ENCODE data around the gene RNU7-1. TPM values are rescaled to one million over a fixed set of nuclear protein-coding genes. Genes with fewer than 3 reads are reported as not detected.

RNU7-1 gene

DNA sequence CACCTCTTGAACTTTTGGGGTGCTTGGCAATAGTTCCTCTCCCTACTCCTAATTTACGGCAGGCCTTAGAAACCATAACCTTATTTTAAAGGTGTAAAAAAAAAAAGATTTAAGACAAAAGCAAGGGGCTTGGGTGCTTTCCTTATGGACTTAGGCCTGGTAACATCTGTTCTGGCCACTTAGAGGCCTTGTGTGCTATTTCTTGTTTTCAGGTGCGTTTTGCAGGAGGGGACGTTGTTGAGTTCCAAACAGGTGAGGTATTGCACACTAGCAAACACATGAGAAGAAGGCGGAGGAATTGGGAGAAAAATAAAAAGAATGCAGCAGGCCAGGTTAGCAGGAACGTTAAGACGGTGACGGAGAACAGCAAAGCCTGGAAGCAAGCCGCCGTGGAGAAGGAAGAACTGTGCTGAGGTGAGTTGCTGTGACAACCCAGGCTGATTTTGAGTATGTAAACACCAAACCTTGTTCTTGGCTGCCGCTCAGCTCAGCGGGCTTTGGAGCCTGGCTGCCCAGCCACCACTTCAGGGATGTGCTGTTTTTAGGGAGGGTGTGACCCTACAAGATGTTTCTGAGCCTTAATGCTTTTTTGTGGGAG lies 44.4 kb downstream of the RNU7-1 start:
- no peak overlapping the region for H2AK5ac ChIP-seq (ENCODE audit: low read length)
- DNase-seq = no peak
- H3K36me3 ChIP-seq (ENCODE audit: control insufficient read depth, insufficient read depth, low read length) = peaks cover 4% of the 10 kb centered on the region
- no peak overlapping the region for H3K23ac ChIP-seq (ENCODE audit: low read length)
- H2BK120ac ChIP-seq (ENCODE audit: low read depth, low read length) = no peak overlapping the region
- H3K79me2 ChIP-seq (ENCODE audit: control insufficient read depth, insufficient read depth, low read length) = no peaks in the 10 kb centered on the region
- H2BK5ac ChIP-seq (ENCODE audit: low read length) = no peak overlapping the region
- H3K56ac ChIP-seq (ENCODE audit: low read length) = no peak overlapping the region
- H3K27ac ChIP-seq (ENCODE audit: low read depth, low read length) = peak overlapping the region; percentile 44
- no peak overlapping the region for H3K18ac ChIP-seq (ENCODE audit: low read length)
- H3K4me1 ChIP-seq (ENCODE audit: control insufficient read depth, low read depth, low read length) = no peaks in the 10 kb centered on the region
- no peak overlapping the region for H4K8ac ChIP-seq (ENCODE audit: low read depth, low read length)
- no peak overlapping the region for H3K9ac ChIP-seq (ENCODE audit: low read length)
- no peak overlapping the region for H4K5ac ChIP-seq (ENCODE audit: low read length)
- no peak overlapping the region for H2BK15ac ChIP-seq (replicated peaks; ENCODE audit: low read depth)
- no peaks in the 10 kb centered on the region for H3K27me3 ChIP-seq (ENCODE audit: insufficient read depth, low read length, poor library complexity)
- H3K4me2 ChIP-seq (ENCODE audit: low read length) = no peak overlapping the region
- no peak overlapping the region for H3K4me3 ChIP-seq (ENCODE audit: low read length)
- no peaks in the 10 kb centered on the region for H3K79me1 ChIP-seq (ENCODE audit: low read length)
- no peak overlapping the region for H3K4ac ChIP-seq (ENCODE audit: low read depth, low read length)
- no CpG with 5 or more reads among the region's 11 CpGs for WGBS (ENCODE audit: extremely low coverage, insufficient coverage, low lambda C conversion rate)

Small RNAs within 50 kb of the gene (small RNA-seq; reads per million reads assigned to genes)
- gene MIR141 (ENCODE audit: insufficient read depth) (1,933 reads per million, percentile 99 among the genes with 10 or more reads in this experiment), gene MIR200C (ENCODE audit: insufficient read depth) (640 reads per million, percentile 98 among the genes with 10 or more reads in this experiment), gene RNU7-1 (ENCODE audit: insufficient read depth) (not detected), gene SCARNA12 (ENCODE audit: insufficient read depth) (22.4 reads per million, percentile 92 among the genes with 10 or more reads in this experiment)
